Hematopoietic multipotent progenitor cell treated with erythropoietin and hydrocortisone succinate and interleukin-3 and kit ligand, for 17 days (in vitro differentiated cells): ENCODE measurements around the gene LAMB1.

Source experiments
- DNase-seq: peaks from one replicate; pipeline ENCODE4 v3.0.0-alpha.2; 2015; ENCODE audit warnings: low spot score

LAMB1 gene

GRCh38 chr7:107877731-107878382 lies 125.1 kb downstream of the LAMB1 start:
- DNase-seq = no peak

DNA sequence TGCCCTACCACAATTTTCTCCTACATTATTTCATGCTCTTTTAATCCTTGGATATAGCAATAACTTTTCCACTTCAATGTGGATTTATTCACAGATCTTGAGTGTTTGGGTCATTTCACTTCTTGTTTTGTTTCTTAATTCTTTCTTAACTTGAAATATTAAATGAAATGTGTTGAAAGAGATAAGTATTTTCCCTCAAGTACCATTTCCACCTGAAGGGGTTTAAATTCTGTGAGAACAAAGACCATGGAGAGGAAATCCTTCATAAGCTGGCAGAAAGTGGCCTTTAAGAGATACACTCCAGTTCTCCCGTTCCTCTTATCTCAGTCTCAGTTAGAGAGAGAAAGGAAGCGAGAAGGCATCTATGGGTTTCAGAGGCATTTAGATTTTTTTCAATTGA lies 126.0 kb downstream of the LAMB1 start:
- DNase-seq = no peak

GRCh38 chr7:107874605-107875446 lies 128.1 kb downstream of the LAMB1 start:
- peak; percentile 85 for DNase-seq

DNA sequence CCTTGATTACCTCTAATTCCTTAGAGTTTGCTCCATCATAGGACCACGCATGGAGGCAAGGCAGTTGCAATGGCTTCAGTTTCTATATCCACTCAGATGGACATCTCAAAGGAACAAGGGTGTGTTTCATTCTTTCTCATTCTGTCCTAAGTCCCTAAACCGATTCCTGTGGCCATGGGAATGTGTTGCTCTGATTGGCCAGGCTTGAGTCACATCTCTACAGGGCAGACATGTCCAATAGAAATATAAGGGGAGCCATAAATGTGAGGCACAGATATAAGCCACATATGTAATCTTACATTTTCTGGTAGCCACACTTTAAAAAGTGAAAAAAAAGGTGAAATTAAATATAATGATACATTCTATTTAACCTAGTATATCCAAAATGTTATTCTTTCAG lies 128.8 kb downstream of the LAMB1 start:
- no peak for DNase-seq
